PFSK-1 (cell line): ENCODE data around the gene FRMPD4.

Source experiments
- FOXP2 ChIP-seq: optimal IDR thresholded peaks from 2 replicates; pipeline ENCODE3; 2011; ENCODE audit warnings: borderline replicate concordance, control low read depth, inconsistent platforms; ENCODE audit not compliant: insufficient read depth; ENCODE audit errors: extremely low read length, extremely low read depth
- POLR2AphosphoS5 ChIP-seq: IDR thresholded peaks from 2 replicates; pipeline ENCODE4 v1.6.1; 2012; ENCODE audit warnings: low read depth, mild to moderate bottlenecking, control low read depth, low read length, moderate library complexity
- REST ChIP-seq, 2 experiments: IDR thresholded peaks; 2 replicates each; pipeline versions ENCODE4 v1.6.1 to v1.8.0; 2011 to 2012; ENCODE audit warnings: low read depth in 2 of 2, low read length in 2 of 2, control low read depth in 1 of 2, inconsistent platforms in 1 of 2, mild to moderate bottlenecking in 1 of 2, moderate library complexity in 1 of 2; ENCODE audit not compliant: insufficient read depth in 1 of 2
- SIN3A ChIP-seq: IDR thresholded peaks from 2 replicates; pipeline ENCODE4 v1.6.1; 2012; ENCODE audit warnings: mild to moderate bottlenecking, low read length, moderate library complexity, borderline replicate concordance; ENCODE audit not compliant: insufficient read depth
- TAF1 ChIP-seq: IDR thresholded peaks from 2 replicates; pipeline ENCODE4 v1.6.1; 2012; ENCODE audit warnings: low read length, control low read depth, borderline replicate concordance; ENCODE audit not compliant: insufficient read depth

DNA sequence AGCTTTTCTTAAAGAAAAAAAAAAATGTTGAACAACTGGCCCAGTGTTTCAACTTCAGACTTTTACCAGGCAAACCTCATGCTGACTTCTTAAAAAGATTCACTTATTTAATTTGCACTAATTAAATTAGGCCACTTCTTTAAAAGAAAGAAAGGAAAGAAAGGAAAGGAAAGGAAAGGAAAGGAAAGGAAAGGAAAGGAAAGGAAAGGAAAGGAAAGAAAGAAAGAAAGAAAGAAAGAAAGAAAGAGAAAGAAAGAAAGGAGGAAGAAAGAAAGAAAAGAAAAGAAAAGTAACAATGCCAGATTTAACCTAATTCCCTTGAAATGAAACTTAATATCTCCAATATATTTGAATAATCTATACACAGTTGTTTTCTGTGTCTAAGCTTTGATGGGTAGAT is 581.6 kb downstream of the FRMPD4 start:
- no peak for TF ChIP-seq SIN3A
- TF ChIP-seq POLR2AphosphoS5, result no peak
- TF ChIP-seq REST (IDR thresholded peaks at IDR 0.05; ENCODE audit: insufficient read depth in 1 of 2, low read depth in 2 of 2, low read length in 2 of 2), result no peak
- TF ChIP-seq FOXP2, result no peak
- no peak for TF ChIP-seq TAF1
